ENCODE data around the gene DMD. TPM values are rescaled to one million over a fixed set of nuclear protein-coding genes. Genes with fewer than 3 reads are reported as not detected.

DMD gene
- total RNA-seq, 1 donor from 2014 or later, result 22.9 TPM

GRCh38 chrX:32045149-32045548 lies 1166.2 kb downstream of the DMD start:
- intact Hi-C loops (cut with micrococcal nuclease), result no loop called here
- no peak overlapping the region for H3K4me3 Mint-ChIP-seq
- POLR2A ChIA-PET, result no interaction called here
- no peaks in the 10 kb centered on the region for H3K4me1 Mint-ChIP-seq
- no peak overlapping the region for H3K27ac Mint-ChIP-seq
- no peaks in the 10 kb centered on the region for H3K9me3 Mint-ChIP-seq
- H3K36me3 Mint-ChIP-seq (ENCODE audit: low read depth), result no peaks in the 10 kb centered on the region
- CTCF ChIA-PET, result no interaction called here
- DNase-seq (no peak), ATAC-seq (ENCODE audit: low read depth) (no peak)
- H3K27me3 Mint-ChIP-seq, result no peaks in the 10 kb centered on the region
- no peak for TF ChIP-seq CTCF (IDR thresholded peaks at IDR 0.05)

DNA sequence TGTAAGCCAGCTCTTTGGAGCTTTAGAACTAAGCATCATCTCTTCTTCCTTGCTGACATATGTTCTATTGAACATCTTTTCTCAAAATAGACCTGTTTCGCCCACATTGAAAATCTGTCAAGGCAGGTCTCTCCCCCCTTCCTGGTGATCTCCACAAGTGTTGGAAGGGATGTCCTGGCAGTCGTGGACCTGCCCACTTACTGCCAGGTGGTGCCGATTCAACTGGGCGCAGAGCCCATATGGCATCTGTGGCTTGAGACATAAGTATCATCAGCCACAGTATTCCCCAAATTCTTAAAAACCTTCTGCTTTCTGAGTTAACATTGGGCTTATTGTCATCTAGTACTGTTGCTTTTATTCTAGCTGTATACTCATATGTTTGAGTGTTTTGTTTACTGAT lies 1170.2 kb downstream of the DMD start:
- H3K4me1 Mint-ChIP-seq, result no peaks in the 10 kb centered on the region
- no peak for ATAC-seq (ENCODE audit: low read depth)
- ChIA-PET CTCF (no interaction called here), POLR2A (no interaction called here)
- H3K9me3 Mint-ChIP-seq, result no peaks in the 10 kb centered on the region
- intact Hi-C loops (cut with micrococcal nuclease), result no loop called here
- no peak overlapping the region for H3K4me3 Mint-ChIP-seq
- H3K27me3 Mint-ChIP-seq, result no peaks in the 10 kb centered on the region
- H3K36me3 Mint-ChIP-seq (ENCODE audit: low read depth), result no peaks in the 10 kb centered on the region
- DNase-seq, result no peak
- no peak for TF ChIP-seq CTCF (IDR thresholded peaks at IDR 0.05)
- H3K27ac Mint-ChIP-seq, result no peak overlapping the region

DNA sequence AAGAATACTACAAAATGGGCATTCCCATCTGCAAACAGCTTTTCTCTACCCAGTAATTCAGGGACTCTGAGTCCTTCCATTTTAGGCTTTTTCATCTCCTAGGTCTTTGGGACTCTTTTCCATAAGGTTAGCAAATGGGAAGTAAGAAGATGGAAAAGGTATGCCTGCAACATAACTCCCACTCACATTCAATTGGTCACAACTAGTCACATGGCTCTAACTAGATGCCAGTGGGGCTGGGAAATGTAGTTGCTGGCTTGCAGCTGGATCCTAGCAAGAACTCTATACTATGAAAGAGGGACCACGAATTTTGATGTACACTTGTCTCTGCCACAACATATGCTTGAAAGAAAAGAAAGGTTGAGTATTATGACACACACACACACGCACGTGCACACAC lies 1184.6 kb downstream of the DMD start:
- Mint-ChIP-seq H3K9me3 (no peaks in the 10 kb centered on the region), H3K27ac (no peak overlapping the region), H3K27me3 (no peaks in the 10 kb centered on the region), H3K4me3 (no peak overlapping the region), H3K4me1 (no peaks in the 10 kb centered on the region), H3K36me3 (ENCODE audit: low read depth) (no peaks in the 10 kb centered on the region)
- DNase-seq (no peak), ATAC-seq (ENCODE audit: low read depth) (no peak)
- ChIA-PET CTCF (no interaction called here), POLR2A (no interaction called here)
- TF ChIP-seq CTCF (IDR thresholded peaks at IDR 0.05), result no peak
- intact Hi-C loops (cut with micrococcal nuclease), result no loop called here

GRCh38 chrX:32024072-32024471 lies 1187.3 kb downstream of the DMD start:
- intact Hi-C loops (cut with micrococcal nuclease), result no loop called here
- H3K9me3 Mint-ChIP-seq, result no peaks in the 10 kb centered on the region

GRCh38 chrX:32016195-32016594 lies 1195.2 kb downstream of the DMD start:
- no peak for TF ChIP-seq CTCF (IDR thresholded peaks at IDR 0.05)
- Mint-ChIP-seq H3K4me3 (no peak overlapping the region), H3K27me3 (no peaks in the 10 kb centered on the region), H3K4me1 (no peaks in the 10 kb centered on the region), H3K9me3 (no peaks in the 10 kb centered on the region), H3K36me3 (ENCODE audit: low read depth) (no peaks in the 10 kb centered on the region), H3K27ac (no peak overlapping the region)
- ChIA-PET CTCF (no interaction called here), POLR2A (no interaction called here)
- ATAC-seq (ENCODE audit: low read depth) (no peak), DNase-seq (no peak)
- intact Hi-C loops (cut with micrococcal nuclease), result no loop called here

More at GRCh38 chrX:32024072-32024471, 1187.3 kb downstream of the DMD start:
- TF ChIP-seq CTCF (IDR thresholded peaks at IDR 0.05), result no peak
- ATAC-seq (ENCODE audit: low read depth) (no peak), DNase-seq (no peak)
- Mint-ChIP-seq H3K4me1 (no peaks in the 10 kb centered on the region), H3K36me3 (ENCODE audit: low read depth) (no peaks in the 10 kb centered on the region), H3K27ac (no peak overlapping the region), H3K27me3 (no peaks in the 10 kb centered on the region), H3K4me3 (no peak overlapping the region)
- ChIA-PET POLR2A (no interaction called here), CTCF (no interaction called here)
